Measurements from ENCODE around the gene ABCC6. TPM values are rescaled to one million over a fixed set of nuclear protein-coding genes. Genes with fewer than 3 reads are reported as not detected.

ABCC6 gene
- total RNA-seq, 6 experiments from 2014 or later, result 54.9 to 115 (median 97.1) TPM

DNA sequence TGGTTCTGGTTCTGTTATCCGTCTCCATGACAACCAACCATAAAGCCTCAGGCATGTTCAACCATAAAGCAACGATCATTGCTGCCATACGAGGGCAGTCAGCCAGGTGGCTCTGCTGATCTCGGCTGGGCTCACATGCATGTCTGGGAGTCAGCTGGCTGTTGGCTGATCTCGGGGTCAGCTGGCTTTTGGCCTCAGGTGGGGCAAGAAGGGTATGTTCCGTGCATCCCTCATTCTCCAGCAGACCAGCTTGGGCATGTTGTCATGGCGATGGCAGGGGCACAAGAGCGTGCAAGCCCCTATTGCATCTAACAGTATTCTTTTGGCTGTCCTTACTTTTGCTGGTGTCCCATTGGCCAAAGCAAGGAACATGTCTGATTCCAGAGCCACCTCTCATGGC lies 86.2 kb downstream of the ABCC6 start:
- WGBS (ENCODE audit: insufficient coverage, low coverage, low lambda C conversion rate, missing lambda C conversion rate), result 57% methylated on average over 4 of the region's 8 CpGs

DNA sequence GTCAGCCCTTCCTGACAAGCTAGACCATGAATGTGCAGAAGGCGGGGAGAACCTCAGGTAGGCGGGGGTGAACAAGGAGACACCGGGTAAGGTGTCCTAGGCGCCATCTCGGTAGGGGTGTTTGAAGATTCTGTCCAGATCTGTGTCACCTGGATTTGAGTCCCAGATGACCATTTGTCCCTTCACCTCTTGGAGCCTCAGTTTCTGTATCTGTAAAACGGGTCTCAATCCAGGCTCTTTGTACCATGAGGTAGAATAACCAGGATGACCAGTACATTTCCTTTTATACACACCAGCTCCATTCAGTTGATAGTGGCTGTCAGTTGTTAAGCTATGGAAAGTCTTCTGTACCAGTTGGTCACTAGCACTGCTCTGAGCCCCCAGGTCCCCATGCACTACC lies 86.7 kb downstream of the ABCC6 start:
- H3K36me3 ChIP-seq, result peaks cover 0 to 5% (median 1%) of the 10 kb centered on the region in 4 donors
- H3K4me1 ChIP-seq, result no peaks in the 10 kb centered on the region
- WGBS (ENCODE audit: insufficient coverage, low coverage, low lambda C conversion rate, missing lambda C conversion rate), result 93% methylated on average over 5 of the region's 6 CpGs
- H3K4me3 ChIP-seq, result no peak overlapping the region
- no peaks in the 10 kb centered on the region for H3K9me3 ChIP-seq
- H3K27me3 ChIP-seq, result no peaks in the 10 kb centered on the region
- no peak overlapping the region for H3K27ac ChIP-seq
- ATAC-seq (no peak), DNase-seq (no peak)
- no peak for TF ChIP-seq POLR2A (IDR thresholded peaks at IDR 0.05)
- TF ChIP-seq, protein P1, sequence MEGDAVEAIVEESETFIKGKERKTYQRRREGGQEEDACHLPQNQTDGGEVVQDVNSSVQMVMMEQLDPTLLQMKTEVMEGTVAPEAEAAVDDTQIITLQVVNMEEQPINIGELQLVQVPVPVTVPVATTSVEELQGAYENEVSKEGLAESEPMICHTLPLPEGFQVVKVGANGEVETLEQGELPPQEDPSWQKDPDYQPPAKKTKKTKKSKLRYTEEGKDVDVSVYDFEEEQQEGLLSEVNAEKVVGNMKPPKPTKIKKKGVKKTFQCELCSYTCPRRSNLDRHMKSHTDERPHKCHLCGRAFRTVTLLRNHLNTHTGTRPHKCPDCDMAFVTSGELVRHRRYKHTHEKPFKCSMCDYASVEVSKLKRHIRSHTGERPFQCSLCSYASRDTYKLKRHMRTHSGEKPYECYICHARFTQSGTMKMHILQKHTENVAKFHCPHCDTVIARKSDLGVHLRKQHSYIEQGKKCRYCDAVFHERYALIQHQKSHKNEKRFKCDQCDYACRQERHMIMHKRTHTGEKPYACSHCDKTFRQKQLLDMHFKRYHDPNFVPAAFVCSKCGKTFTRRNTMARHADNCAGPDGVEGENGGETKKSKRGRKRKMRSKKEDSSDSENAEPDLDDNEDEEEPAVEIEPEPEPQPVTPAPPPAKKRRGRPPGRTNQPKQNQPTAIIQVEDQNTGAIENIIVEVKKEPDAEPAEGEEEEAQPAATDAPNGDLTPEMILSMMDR (IDR thresholded peaks at IDR 0.05), result no peak
- intact Hi-C loops (cut with DNase I), result no loop called here

More for the DNA sequence above, 86.2 kb downstream of the ABCC6 start:
- no peak for ATAC-seq
- Histone ChIP-seq H3K27ac (no peak overlapping the region), H3K36me3 (peaks cover 0 to 5% (median 1%) of the 10 kb centered on the region in 4 donors), H3K9me3 (no peaks in the 10 kb centered on the region), H3K4me3 (no peak overlapping the region), H3K4me1 (no peaks in the 10 kb centered on the region), H3K27me3 (no peaks in the 10 kb centered on the region)
- intact Hi-C loops (cut with DNase I), result no loop called here
- TF ChIP-seq, protein P1 (IDR thresholded peaks at IDR 0.05), result no peak
- TF ChIP-seq POLR2A (IDR thresholded peaks at IDR 0.05), result no peak
- no peak for DNase-seq

DNA sequence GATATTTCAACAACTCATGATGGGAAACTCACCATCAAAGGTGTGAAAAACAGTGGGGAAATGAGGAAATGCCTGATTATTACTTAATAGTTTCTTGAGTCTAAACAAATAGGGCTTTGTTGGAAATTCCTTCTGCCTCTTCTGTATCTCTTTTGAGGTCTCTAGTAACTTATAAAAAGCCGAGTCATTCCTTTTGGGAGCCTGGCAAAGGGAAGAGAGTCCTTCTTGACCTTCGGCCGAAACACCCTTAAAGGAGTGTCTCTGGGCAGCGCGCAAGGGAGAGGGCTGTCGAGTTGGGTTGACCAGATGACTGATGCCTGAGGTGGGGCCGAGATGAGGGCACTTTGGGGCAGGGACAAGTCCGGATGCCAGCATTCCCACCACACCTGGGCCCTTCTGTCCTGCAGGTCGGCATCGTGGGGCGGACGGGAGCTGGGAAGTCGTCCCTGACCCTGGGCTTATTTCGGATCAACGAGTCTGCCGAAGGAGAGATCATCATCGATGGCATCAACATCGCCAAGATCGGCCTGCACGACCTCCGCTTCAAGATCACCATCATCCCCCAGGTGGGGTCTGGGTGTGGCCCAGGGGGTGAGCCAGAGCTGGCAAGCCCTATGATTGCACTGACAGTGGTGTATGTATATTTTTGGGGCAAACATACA lies 89.2 kb downstream of the ABCC6 start:
- H3K9me3 ChIP-seq, result no peaks in the 10 kb centered on the region
- TF ChIP-seq, protein P1 (IDR thresholded peaks at IDR 0.05), result no peak
- TF ChIP-seq POLR2A (IDR thresholded peaks at IDR 0.05), result no peak
- DNase-seq, result no peak
- H3K36me3 ChIP-seq, result peaks cover 0 to 5% (median 1%) of the 10 kb centered on the region in 4 donors
- 100% methylated on average over 1 of the region's 21 CpGs for WGBS (ENCODE audit: insufficient coverage, low coverage, low lambda C conversion rate, missing lambda C conversion rate)
- H3K27me3 ChIP-seq, result no peaks in the 10 kb centered on the region
- no peaks in the 10 kb centered on the region for H3K4me1 ChIP-seq
- intact Hi-C loops (cut with DNase I), result no loop called here
- no peak overlapping the region for H3K27ac ChIP-seq
- no peak for ATAC-seq
- H3K4me3 ChIP-seq, result no peak overlapping the region

DNA sequence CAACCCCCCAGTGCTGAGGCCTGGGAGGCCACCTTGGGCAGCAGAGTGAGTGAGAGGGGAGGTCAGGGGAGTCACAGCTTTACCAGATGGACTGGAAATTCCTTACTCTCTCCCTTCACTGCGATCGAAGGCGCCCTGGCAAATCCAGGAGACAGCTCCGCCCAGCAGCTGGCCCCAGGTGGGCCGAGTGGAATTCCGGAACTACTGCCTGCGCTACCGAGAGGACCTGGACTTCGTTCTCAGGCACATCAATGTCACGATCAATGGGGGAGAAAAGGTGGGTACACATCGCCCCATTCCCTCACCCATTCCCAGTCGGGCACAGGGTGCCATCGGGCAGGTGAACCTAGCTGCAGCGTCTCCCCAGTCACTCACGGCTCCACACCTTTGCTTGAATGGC lies 91.6 kb downstream of the ABCC6 start:
- H3K4me1 ChIP-seq, result no peaks in the 10 kb centered on the region
- intact Hi-C loops (cut with DNase I), result no loop called here
- H3K9me3 ChIP-seq, result no peaks in the 10 kb centered on the region
- no peak for TF ChIP-seq POLR2A (IDR thresholded peaks at IDR 0.05)
- TF ChIP-seq, protein P1 (IDR thresholded peaks at IDR 0.05), result no peak
- no peak overlapping the region for H3K4me3 ChIP-seq
- DNase-seq (no peak), ATAC-seq (no peak)
- H3K36me3 ChIP-seq, result peaks cover 0 to 5% (median 0%) of the 10 kb centered on the region in 4 donors
- H3K27me3 ChIP-seq, result no peaks in the 10 kb centered on the region
- no peak overlapping the region for H3K27ac ChIP-seq
- no CpG with 5 or more reads among the region's 15 CpGs for WGBS (ENCODE audit: insufficient coverage, low coverage, low lambda C conversion rate, missing lambda C conversion rate)
